T-helper 9 cell (primary cell): ENCODE data around the gene CRHR1.

Source experiments
- DNase-seq: peaks from one replicate; pipeline ENCODE4 v3.0.0-alpha.2; 2020

The CRHR1 gene

GRCh38 chr17:45759761-45760160 is 24.4 kb upstream of the CRHR1 start:
- no peak for DNase-seq

GRCh38 chr17:45761957-45762565 is 22.1 kb upstream of the CRHR1 start:
- DNase-seq, result no peak

DNA sequence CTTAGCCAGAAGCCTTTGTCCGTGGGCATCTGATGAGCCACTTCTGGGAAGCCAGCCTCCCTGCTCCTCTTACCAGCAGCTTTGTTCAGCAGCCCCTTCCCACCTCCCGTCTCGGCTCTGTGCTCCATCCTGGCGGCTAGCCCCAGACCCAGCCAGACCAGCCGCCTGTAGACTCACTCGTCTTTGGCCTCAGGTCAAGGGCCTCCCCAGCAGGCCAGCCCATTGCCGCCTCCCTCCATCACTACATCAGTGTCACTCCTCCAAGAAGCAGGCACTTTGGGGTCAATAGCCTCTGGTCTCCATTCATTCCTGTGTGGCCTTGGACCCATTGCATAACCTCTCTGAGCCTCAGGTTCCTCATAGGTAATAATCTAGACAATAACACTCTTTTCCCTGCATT is 20.9 kb upstream of the CRHR1 start:
- DNase-seq, result no peak

DNA sequence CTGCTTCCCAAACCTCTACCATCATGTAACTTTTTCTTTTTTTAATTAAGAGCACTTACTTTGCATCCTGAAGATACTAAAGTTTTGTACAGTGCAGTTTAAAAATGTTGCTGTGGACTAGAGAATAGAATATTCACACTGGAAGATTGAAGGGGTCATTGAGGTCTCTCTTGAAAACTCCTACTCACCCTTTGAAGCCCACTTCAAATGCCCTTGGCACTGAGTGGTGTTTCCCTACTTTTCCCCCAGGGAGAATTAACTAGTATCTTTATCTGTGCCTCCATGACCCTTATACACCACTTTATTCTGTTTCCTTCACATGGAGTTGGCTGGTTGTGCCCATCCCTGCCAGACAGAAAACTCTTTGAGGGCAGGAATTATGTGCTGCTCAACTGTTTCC is 19.6 kb upstream of the CRHR1 start:
- DNase-seq, result no peak

- no peak for DNase-seq
These were observed 16.1 kb upstream of the CRHR1 start for GRCh38 chr17:45768000-45768399.

DNA sequence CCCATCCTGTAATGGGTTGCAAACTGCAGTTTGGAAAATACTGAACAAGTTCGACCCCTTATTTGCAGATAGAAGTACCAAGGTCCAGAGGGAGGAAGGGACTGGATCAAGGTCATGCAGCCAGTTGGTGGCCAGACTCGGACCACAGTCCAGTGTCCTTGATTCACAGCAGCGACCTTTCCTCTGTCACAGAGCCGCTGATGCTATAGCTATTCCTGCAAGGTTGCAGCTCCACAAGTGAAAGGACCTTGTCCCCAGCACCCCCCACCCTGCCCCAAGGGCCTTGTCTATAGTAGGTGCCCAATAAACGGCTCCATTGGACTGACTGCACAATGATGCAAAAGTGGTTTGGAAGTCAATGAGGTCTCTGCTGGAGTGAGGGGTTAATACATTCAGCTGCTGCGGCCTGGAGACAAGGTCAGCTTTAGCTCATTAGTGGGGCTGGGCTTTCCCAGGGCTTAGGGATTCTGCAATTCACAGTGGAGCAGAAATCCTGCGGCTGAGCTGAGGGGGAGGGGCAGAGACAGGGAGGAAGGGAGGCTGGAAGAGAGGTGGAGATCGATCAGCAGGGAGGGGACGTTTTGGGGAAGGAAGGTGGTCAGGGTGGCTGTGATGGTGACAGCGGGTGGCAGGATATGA is 13.4 kb upstream of the CRHR1 start:
- no peak for DNase-seq

DNA sequence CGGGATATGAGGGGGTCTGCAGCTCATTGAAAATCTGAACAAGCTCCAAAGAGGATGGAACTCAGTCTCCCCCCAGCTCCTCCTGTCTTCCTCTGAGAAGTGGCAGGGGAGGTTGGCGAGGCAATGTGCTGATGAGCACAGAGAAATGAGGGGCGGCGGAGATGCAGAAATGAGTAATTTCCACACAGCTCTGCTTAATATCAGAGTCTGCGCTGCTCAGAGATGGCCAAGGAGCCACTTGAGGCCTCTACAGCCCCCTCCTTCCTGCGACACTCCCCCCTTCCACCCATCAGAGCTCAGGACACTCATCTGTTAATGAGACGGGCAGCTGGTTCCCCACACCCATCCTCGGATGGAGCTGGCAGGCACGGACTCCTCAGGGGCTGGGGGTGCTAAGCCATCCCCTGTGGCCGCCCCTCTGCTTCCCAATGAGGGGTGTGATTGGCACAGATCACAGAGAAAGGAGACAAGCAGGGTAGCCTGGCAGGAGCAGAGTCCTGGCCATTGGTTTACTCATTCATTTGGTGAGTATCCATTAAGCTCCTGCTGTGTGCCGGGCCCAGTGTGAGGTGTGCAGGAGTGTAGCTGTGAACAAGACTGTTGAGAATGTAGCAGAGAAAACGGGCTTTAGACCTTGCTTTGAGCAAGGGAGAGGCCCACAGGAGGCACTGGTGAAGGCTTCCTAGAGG is 12.7 kb upstream of the CRHR1 start:
- no peak for DNase-seq

DNA sequence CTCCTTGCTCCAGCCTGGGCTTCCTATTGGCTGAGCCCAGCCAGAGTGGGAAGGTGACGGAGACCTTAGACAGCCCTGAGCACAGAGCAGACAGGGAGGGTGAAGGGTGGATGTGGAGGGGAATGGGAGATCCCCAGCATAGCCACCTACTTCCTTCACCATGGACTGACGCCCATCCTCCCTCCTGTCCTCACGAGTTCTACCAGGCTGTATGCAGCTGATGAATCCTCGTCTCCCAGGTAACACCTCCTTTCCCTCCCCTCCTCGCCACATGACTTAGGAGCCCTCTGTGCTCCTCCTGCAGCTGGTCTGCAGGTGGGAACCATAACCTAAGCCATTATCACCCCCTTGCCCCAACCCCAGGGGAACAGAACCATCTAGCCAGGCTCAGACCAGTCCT is 9.0 kb upstream of the CRHR1 start:
- no peak for DNase-seq

DNA sequence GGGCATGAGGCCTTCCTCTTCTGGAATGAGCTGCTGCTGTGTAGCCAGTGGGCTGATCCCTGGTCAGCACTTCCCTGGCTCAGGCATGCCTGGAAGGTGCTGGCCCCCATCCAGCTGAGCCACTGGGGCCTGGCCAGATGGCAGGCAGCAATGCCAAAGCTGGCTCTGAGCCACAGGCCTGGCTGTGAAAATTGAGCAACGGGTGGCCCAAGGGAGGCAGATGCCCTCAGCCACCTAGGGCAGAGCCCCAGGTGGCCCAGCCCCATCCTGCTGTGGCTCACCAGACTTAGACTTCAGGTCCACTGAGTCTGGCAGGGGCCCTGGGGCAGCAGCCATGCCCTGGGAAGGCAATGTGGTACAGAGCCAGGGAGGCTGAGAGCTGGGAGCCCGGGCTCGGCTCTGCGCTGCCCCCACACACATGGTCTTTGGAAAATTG is 8.5 kb upstream of the CRHR1 start:
- DNase-seq, result no peak

GRCh38 chr17:45776896-45777295 is 7.2 kb upstream of the CRHR1 start:
- DNase-seq, result no peak

- DNase-seq, result no peak
These were observed 6.7 kb upstream of the CRHR1 start for GRCh38 chr17:45777388-45777787.

- no peak for DNase-seq
These were observed 3.2 kb upstream of the CRHR1 start for GRCh38 chr17:45780921-45781320.

- peak; percentile 13 for DNase-seq
These were observed 1.1 kb upstream of the CRHR1 start for GRCh38 chr17:45782889-45783592.

DNA sequence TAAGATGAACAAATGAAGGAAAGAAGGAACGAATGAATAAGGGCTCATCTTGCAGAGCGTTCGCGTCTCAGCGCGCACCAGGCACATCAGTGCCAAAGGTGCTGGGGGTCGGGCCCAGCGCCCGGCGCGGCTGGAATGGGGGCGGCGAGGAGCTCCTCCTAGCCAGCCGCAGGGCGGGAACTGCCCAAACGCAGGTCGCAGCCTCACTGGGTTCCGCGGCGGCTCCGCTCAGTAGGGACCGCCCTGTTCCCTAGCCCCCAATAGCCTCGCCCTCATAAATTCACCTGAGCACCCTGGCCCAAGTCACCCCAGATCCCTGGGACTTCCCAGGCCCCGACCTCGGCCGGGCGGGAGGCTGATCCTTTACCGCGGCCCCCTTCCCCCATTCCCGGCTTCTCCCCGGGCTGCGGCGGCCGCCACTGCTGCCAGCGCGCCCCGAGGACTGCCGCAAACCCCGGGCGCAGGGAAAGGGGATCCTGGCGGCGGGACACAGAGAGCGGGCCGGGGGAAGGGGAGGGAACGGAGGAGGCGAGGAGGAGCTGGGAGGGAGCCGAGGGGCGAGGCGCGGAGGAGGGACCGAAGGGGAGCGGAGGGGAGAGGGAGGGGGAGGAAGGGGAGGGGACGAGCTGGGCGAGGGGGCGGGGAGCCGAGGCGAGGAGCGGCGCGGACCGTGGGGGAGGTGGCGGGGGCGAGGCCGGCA is 377 bp upstream of the CRHR1 start:
- no peak for DNase-seq

DNA sequence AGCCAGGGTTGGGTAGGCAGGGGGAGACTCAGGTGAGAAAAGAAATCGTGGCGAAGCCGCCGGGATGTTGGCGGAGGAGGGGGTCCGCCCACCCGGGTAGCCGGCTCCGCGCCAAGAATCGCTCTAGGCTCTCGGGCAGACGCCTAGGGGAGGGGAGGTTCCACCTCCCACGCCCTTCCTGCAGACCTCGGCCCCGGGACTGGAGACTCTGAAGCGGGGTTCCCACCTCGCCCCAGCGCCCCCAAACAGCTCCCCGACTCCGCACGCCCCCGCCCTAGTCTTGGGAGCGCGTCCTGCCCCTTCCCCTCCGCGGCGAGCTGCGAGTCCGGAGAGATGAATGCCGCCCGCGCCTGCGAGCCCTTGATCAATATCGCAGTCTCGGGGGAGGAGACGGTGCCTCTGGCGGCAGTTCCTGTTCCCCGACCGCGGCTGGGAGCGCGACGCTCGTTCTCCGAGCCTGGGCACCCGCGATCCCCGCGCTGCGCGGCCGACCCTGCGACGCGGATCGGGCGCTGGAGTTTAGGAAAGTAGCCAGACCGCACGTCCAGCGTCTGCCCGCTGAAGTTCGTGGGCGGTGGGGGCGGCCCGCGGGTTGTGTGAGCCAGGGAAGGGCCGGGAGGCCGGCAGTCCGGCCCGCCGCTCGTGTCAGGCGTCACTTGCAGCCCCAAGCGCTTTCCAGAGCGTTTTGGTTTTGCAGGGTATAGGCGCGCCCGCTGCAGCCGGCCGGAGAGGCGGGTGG is 790 bp downstream of the CRHR1 start:
- peak; percentile 21 for DNase-seq

- no peak for DNase-seq
These were observed 1.5 kb downstream of the CRHR1 start for GRCh38 chr17:45785480-45786193.

DNA sequence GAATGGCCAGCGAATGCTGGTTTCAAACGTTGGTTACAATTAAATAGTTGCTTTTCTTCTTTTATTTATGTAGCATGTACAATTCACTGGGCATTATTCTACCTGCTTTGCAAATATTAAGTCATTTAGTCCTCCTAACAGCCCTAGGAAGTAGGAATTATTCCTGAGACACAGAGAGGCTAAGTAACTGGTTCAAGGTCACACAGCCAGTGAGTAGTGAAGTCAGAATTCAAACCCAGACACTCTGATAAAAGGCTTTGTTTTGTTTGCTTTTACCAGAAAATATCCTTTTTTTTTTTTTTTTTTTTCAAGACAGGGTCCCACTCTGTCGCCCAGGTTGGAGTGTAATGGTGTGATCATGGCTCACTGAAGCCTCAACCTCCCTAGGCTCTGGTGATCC is 2.2 kb downstream of the CRHR1 start:
- no peak for DNase-seq

DNA sequence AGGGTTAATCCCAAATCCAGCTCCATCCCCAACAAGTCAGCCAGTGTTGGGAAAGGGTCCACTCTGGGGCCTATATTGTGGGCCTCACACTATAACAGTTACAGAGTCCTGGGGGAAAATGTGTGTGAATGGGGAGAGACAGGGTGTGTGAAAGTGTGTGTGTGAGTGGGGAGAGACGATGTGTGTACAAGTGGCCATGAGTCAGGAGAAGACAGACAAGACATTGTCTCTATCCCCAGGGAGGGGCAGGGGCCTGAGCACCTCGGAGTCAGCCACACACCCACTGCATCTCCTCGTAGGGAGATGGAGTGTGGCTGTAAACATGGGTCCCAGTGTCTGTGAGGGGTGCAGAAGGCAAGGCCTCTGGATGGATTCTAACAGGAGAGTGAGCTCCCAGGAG is 2.9 kb downstream of the CRHR1 start:
- no peak for DNase-seq

DNA sequence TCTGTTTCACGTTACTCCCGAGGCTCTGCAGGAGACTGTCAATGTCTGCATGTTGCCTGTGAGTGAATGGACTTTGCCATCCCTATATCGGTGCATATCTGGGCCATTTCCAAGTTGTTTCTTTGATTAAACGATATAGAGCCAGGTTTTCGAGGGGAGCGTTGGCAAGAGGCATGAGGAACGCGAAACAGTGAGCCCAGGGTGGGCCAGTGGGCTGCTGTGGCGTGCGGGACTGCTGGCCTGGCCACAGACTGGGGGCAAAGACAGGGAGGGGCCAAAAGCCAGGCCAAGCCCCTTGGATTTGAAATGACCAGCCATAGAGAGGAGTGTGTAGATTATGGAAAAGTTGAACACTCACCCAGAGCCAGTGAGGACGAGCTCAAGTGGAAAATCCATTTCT is 3.5 kb downstream of the CRHR1 start:
- DNase-seq, result no peak

DNA sequence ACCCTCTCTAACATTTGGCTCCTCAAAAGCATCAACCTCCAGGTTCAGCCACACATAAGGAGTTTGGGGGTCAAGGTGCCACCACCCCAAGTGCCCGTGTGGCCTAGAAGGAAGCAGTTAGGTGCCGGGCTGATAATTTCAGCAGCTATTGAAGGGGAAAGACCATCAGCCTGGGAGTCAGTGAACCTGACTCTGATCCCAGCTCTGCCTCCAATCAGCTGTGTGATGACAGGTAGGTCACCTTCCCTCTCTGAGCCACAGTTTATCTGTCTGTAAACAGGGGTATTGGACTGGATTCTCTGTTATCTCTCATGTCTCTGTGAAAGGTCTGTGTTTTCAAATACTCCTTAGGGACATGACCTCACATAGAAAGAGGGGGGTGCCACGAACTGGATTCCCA is 3.9 kb downstream of the CRHR1 start:
- DNase-seq, result no peak

GRCh38 chr17:45789874-45790273 is 5.8 kb downstream of the CRHR1 start:
- DNase-seq, result no peak
